ENCODE data around the gene CDKN1A.
A peak's percentile ranks its signal among the peaks of the same experiment; 100 is the strongest.

Gene CDKN1A

GRCh38 chr6:36728289-36729160 lies 50.0 kb downstream of the CDKN1A start:
- Mint-ChIP-seq H3K27ac (peak overlapping the region; percentile 68), H3K4me3 (no peak overlapping the region), H3K4me1 (peaks cover 19% of the 10 kb centered on the region), H3K9me3 (no peaks in the 10 kb centered on the region), H3K36me3 (peaks cover 5% of the 10 kb centered on the region)
- DNase-seq (ENCODE audit: low spot score in 2 of 2) (no peak), ATAC-seq (no peak)

GRCh38 chr6:36729161-36729524 lies 50.6 kb downstream of the CDKN1A start:
- DNase-seq (ENCODE audit: low spot score in 2 of 2): no peak
- H3K4me1 Mint-ChIP-seq: peaks cover 22% of the 10 kb centered on the region

GRCh38 chr6:36730424-36731380 lies 52.2 kb downstream of the CDKN1A start:
- no peak overlapping the region for H3K27ac Mint-ChIP-seq
- no peaks in the 10 kb centered on the region for H3K9me3 Mint-ChIP-seq
- DNase-seq (ENCODE audit: low spot score in 2 of 2): no peak
- ATAC-seq: no peak
- H3K36me3 Mint-ChIP-seq: peaks cover 5% of the 10 kb centered on the region
- peaks cover 33% of the 10 kb centered on the region for H3K4me1 Mint-ChIP-seq
- no peak overlapping the region for H3K4me3 Mint-ChIP-seq

More at GRCh38 chr6:36729161-36729524, 50.6 kb downstream of the CDKN1A start:
- H3K27ac Mint-ChIP-seq: peak overlapping the region; percentile 68
- H3K4me3 Mint-ChIP-seq: no peak overlapping the region
- H3K36me3 Mint-ChIP-seq: peaks cover 5% of the 10 kb centered on the region
- no peak for ATAC-seq
- H3K9me3 Mint-ChIP-seq: no peaks in the 10 kb centered on the region

DNA sequence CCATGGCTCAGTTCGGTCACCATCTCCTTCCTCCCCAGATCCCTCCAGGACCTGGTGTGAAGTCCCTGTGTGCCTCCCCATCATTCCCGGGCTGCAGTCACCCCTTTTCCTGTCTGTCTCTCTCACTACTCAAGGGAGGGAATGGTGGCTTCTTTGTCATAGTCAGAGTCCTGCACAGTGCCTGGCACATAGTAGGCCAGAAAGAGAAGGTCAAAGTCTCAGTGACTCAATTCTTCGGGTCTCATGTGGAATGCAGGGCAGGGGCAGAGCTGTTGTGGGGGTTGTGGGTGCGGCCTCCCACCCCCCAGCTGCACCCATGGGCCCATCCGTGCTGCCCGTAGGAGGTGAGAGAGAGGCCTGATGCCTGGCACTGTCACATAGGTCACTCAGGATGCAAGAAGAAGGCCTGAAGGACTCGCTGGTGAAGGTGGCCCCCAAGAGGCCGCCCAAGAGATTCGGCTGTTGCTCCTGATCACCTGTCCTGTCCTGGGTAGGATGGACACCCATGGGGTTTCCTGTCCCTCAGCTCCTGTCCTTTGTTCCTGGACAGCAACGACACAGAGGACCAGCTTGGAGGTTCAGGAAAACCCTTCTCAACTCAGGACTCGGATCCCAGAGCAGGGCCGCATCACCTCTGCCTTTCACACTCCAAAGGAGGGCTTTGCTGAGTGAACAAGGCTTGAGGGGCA lies 53.3 kb downstream of the CDKN1A start:
- Mint-ChIP-seq H3K4me1 (peaks cover 33% of the 10 kb centered on the region), H3K4me3 (no peak overlapping the region), H3K27ac (no peak overlapping the region), H3K9me3 (no peaks in the 10 kb centered on the region), H3K36me3 (peaks cover 1% of the 10 kb centered on the region)
- DNase-seq (ENCODE audit: low spot score in 2 of 2): no peak
- ATAC-seq: no peak

DNA sequence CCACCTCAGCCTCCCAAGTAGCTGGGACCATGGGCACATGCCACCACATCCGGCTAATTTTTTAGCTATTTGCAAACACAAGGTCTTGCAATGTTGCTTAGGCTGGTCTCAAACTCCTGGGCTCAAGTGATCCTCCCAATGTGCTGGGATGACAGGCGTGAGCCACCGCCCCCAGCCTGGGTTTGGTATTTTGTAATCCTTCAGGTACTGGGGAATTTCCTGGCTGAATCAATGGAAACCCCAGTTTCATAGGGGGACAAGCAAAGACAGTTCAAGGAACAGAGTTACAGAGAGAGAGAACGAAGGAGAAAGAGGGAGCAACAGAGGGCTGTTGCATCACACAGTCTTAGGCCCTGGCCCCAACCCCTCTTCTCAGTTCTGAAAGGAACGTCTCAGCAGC lies 54.8 kb downstream of the CDKN1A start:
- Mint-ChIP-seq H3K27ac (no peak overlapping the region), H3K36me3 (no peaks in the 10 kb centered on the region), H3K9me3 (no peaks in the 10 kb centered on the region), H3K4me1 (peaks cover 23% of the 10 kb centered on the region), H3K4me3 (no peak overlapping the region)
- no peak for DNase-seq (ENCODE audit: low spot score in 2 of 2)
- ATAC-seq: no peak

DNA sequence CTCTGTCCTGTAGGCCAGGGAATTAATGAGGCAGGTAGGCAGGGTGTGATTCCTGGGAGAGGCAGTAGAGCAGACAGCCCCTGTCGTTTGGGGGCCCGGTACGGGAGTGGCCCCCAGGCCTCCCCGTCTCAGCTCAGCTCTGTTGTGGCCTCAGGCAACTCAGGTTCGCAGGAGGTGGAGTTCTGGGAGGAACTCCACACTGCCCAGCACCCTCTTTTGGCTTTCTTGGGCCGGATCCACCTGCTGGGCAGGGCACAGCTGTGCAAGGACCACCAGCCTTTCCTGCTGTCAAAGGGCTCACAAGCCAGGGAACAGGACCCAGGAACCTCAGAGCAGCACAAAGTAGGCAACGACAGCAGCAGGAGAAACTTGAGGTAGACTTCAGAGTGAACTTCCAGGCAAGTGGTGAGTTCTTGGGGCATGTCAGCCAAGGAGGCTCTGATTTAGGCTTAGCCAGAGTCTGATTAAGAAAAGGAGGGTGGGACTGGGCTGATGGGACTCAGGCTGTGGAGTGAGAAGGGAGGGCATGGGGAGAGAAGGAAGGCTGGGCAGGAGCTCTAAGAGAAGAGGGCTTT lies 56.1 kb downstream of the CDKN1A start:
- Mint-ChIP-seq H3K9me3 (no peaks in the 10 kb centered on the region), H3K4me1 (peaks cover 20% of the 10 kb centered on the region), H3K4me3 (peak overlapping the region; percentile 43), H3K27ac (peak overlapping the region; percentile 90), H3K36me3 (no peaks in the 10 kb centered on the region)
- DNase-seq (ENCODE audit: low spot score in 2 of 2) (no peak), ATAC-seq (no peak)

- peak overlapping the region; percentile 43 for H3K4me3 Mint-ChIP-seq
- H3K36me3 Mint-ChIP-seq: no peaks in the 10 kb centered on the region
- H3K9me3 Mint-ChIP-seq: no peaks in the 10 kb centered on the region
- H3K27ac Mint-ChIP-seq: peak overlapping the region; percentile 90
- DNase-seq (ENCODE audit: low spot score in 2 of 2): no peak
- ATAC-seq: peak; percentile 84
- peaks cover 25% of the 10 kb centered on the region for H3K4me1 Mint-ChIP-seq
Observed at GRCh38 chr6:36735110-36736071, 56.9 kb downstream of the CDKN1A start.
